HK-2 (cell line): ENCODE data around the gene FAM180A.
"Not testable (repeated sequence)": the region's sequence is repeated elsewhere in the genome, so short reads cannot be mapped to it uniquely, and the experiment has no call there.

Experiments used
- DNase-seq: peaks from one replicate; pipeline ENCODE4 v3.0.0-alpha.2; 2018; ENCODE audit not compliant: unreplicated experiment

Gene FAM180A

GRCh38 chr7:135748770-135749169 is at the start of gene FAM180A:
Gene FAM180A, minus strand, starts transcription at chr7:135748813. Its CDS starts 233 bp downstream, at chr7:135748580.
- DNase-seq, result no peak

GRCh38 chr7:135798095-135798494 is 49.5 kb upstream of the FAM180A start:
- DNase-seq, result no peak

GRCh38 chr7:135795846-135796570 is 47.4 kb upstream of the FAM180A start:
- DNase-seq, result no peak

- DNase-seq, result no peak
Measured at GRCh38 chr7:135793841-135794240, 45.2 kb upstream of the FAM180A start.

- DNase-seq, result no peak
Measured at GRCh38 chr7:135792866-135793265, 44.3 kb upstream of the FAM180A start.

- no peak for DNase-seq
Measured at GRCh38 chr7:135792363-135792668, 43.7 kb upstream of the FAM180A start.

GRCh38 chr7:135791543-135792362 is 43.1 kb upstream of the FAM180A start:
- DNase-seq, result no peak

GRCh38 chr7:135790371-135790977 is 41.9 kb upstream of the FAM180A start:
- DNase-seq, result no peak

GRCh38 chr7:135789956-135790355 is 41.3 kb upstream of the FAM180A start:
- no peak for DNase-seq

GRCh38 chr7:135789431-135789830 is 40.8 kb upstream of the FAM180A start:
- DNase-seq, result no peak

- DNase-seq, result no peak
Measured at GRCh38 chr7:135786911-135787310, 38.3 kb upstream of the FAM180A start.

GRCh38 chr7:135785065-135785464 is 36.5 kb upstream of the FAM180A start:
- no peak for DNase-seq

- no peak for DNase-seq
Measured at GRCh38 chr7:135784013-135784412, 35.4 kb upstream of the FAM180A start.

GRCh38 chr7:135782801-135783200 is 34.2 kb upstream of the FAM180A start:
- no peak for DNase-seq

GRCh38 chr7:135782377-135782776 is 33.8 kb upstream of the FAM180A start:
- DNase-seq, result no peak

GRCh38 chr7:135777626-135778398 is 29.2 kb upstream of the FAM180A start:
- no peak for DNase-seq

- DNase-seq, result not testable (repeated sequence)
Measured at GRCh38 chr7:135775915-135776314, 27.3 kb upstream of the FAM180A start.

- DNase-seq, result no peak
Measured at GRCh38 chr7:135775230-135775629, 26.6 kb upstream of the FAM180A start.

GRCh38 chr7:135774284-135774683 is 25.7 kb upstream of the FAM180A start:
- DNase-seq, result no peak

GRCh38 chr7:135773464-135773863 is 24.9 kb upstream of the FAM180A start:
- DNase-seq, result no peak

- no peak for DNase-seq
Measured at GRCh38 chr7:135772639-135773222, 24.1 kb upstream of the FAM180A start.
